Neural progenitor cell (in vitro differentiated cells): ENCODE results near the gene PRKCA.

Experiments used
- CTCF ChIP-seq: fragments of 200-600 bp; sonication (generic); IDR thresholded peaks from 2 replicates; pipeline ENCODE4 v1.5.1; 2017; ENCODE audit warnings: antibody characterized with exemption, mild to moderate bottlenecking
- EZH2 ChIP-seq: fragments of 200-600 bp; sonication (generic); IDR thresholded peaks from 2 replicates; pipeline ENCODE4 v1.6.1; 2017; ENCODE audit warnings: antibody characterized with exemption, mild to moderate bottlenecking, moderate library complexity

- TF ChIP-seq CTCF (no peak), EZH2 (no peak)
Observed at GRCh38 chr17:66341462-66341861, 39.0 kb downstream of the PRKCA start.
